HepG2 (cell line): ENCODE data around the gene DCAF7. TPM values are rescaled to one million over a fixed set of nuclear protein-coding genes. Genes with fewer than 3 reads are reported as not detected.

ENCODE experiments used
- AHDC1 ChIP-seq: sonication (generic); formaldehyde crosslinking; IDR thresholded peaks from 2 replicates; pipeline ENCODE4 v1.5.1; 2020; ENCODE audit warnings: mild to moderate bottlenecking, missing genetic modification reagents, borderline replicate concordance
- BORCS8-MEF2B ChIP-seq: sonication (generic); formaldehyde crosslinking; IDR thresholded peaks from 2 replicates; pipeline ENCODE4 v1.8.0; 2022; ENCODE audit warnings: mild to moderate bottlenecking, missing genetic modification reagents
- FOXK1 ChIP-seq: sonication (generic); formaldehyde crosslinking; IDR thresholded peaks from 2 replicates; pipeline ENCODE4 v1.4.0; 2020; ENCODE audit warnings: low read depth, missing genetic modification reagents, borderline replicate concordance
- GABPB1 ChIP-seq: IDR thresholded peaks from 2 replicates; pipeline ENCODE4 v1.6.1; 2016; ENCODE audit warnings: mild to moderate bottlenecking, missing genetic modification reagents, moderate library complexity, missing compliant biosample characterization
- GZF1 ChIP-seq: sonication (generic); formaldehyde crosslinking; IDR thresholded peaks from 2 replicates; pipeline ENCODE4 v1.5.1; 2020; ENCODE audit warnings: mild to moderate bottlenecking, missing genetic modification reagents
- ZBTB40 ChIP-seq, 2 experiments: fragments of 450-650 bp in 1 of 2; sonication (generic) in 1 of 2; formaldehyde crosslinking in 1 of 2; IDR thresholded peaks; 2 replicates each; pipeline versions ENCODE4 v1.6.1 to v1.8.0; 2016 to 2022; ENCODE audit warnings: antibody characterized with exemption in 1 of 2, mild to moderate bottlenecking in 1 of 2, missing genetic modification reagents in 1 of 2
- ZNF781 ChIP-seq: sonication (generic); formaldehyde crosslinking; IDR thresholded peaks from 2 replicates; pipeline ENCODE4 v1.5.1; 2020; ENCODE audit warnings: borderline replicate concordance, mild to moderate bottlenecking, missing genetic modification reagents; ENCODE audit errors: not compliant biosample characterization
- ZSCAN22 ChIP-seq: sonication (generic); formaldehyde crosslinking; IDR thresholded peaks from 2 replicates; pipeline ENCODE4 v1.4.0; 2020; ENCODE audit warnings: mild to moderate bottlenecking, missing genetic modification reagents
- ZSCAN9 ChIP-seq: IDR thresholded peaks from 2 replicates; pipeline ENCODE4 v1.6.1; 2016; ENCODE audit warnings: borderline replicate concordance
- polyA plus RNA-seq, 8 experiments: library from polyadenylated mRNA; depleted of rRNA in 3 of 8; stranded (reverse) in 7 of 8; unstranded in 1 of 8; fragments of >200 nt; fragmentation: Illumina TruSeq in 4 of 8; extraction: Trizol in 4 of 8; gene quantifications; 2 replicates each; pipeline versions ENCODE4 v1.2.1 to v1.2.3, GENCODE V29; 2011 to 2016; ENCODE audit warnings: low read depth in 4 of 8, missing spikeins in 1 of 8, mixed read lengths in 1 of 8; ENCODE audit not compliant: insufficient read depth in 1 of 8
- total RNA-seq, 5 experiments: library from RNA; depleted of rRNA; stranded (reverse); fragments of >200 nt; fragmentation: Illumina TruSeq; extraction: Trizol; gene quantifications; 2 replicates each; pipeline ENCODE4 v1.2.3, GENCODE V29; 2016; ENCODE audit warnings: low read depth in 1 of 5

The DCAF7 gene
- total and polyA plus RNA-seq, 2 of the 13 experiments (the other 11 are each of a cell fraction or from before 2014, with no cell fraction given) = 55.2 to 73.4 TPM

GRCh38 chr17:63621684-63622573 is 71.7 kb downstream of the DCAF7 start, which contains the start of gene MAP3K3 (continued):
- no peak for TF ChIP-seq ZBTB40 (IDR thresholded peaks at IDR 0.05)
- no peak for TF ChIP-seq ZBTB40 (CRISPR knock-in tag; IDR thresholded peaks at IDR 0.05)
- TF ChIP-seq ZSCAN22 (CRISPR knock-in tag) = no peak
- peak; percentile 64 for TF ChIP-seq GZF1
- TF ChIP-seq ZNF781 (CRISPR knock-in tag) = peak; percentile 96
- no peak; the same call in 1 of the 2 replicates for TF ChIP-seq ZSCAN9 (CRISPR knock-in tag)
- no peak for TF ChIP-seq AHDC1 (CRISPR knock-in tag)
- no peak for TF ChIP-seq BORCS8-MEF2B (CRISPR knock-in tag)
- TF ChIP-seq FOXK1 (CRISPR knock-in tag) = 0 out of 2 replicates have a peak, but pooled peaks have one; percentile 30
- peak; percentile 81 for TF ChIP-seq GABPB1 (CRISPR knock-in tag)
